ENCODE measurements around the gene MC1R.

MC1R gene

GRCh38 chr16:89953671-89954406 lies 35.2 kb downstream of the MC1R start:
- Mint-ChIP-seq H3K27me3 (ENCODE audit: low read depth, poor library complexity) (peaks cover 4% of the 10 kb centered on the region), H3K9me3 (no peaks in the 10 kb centered on the region), H3K4me1 (peaks cover 22% of the 10 kb centered on the region), H3K27ac (no peak overlapping the region), H3K4me3 (no peak overlapping the region), H3K36me3 (ENCODE audit: low read depth) (peaks cover 16% of the 10 kb centered on the region)
- no peak for DNase-seq
- no peak for TF ChIP-seq CTCF (IDR thresholded peaks at IDR 0.05)

- H3K4me1 Mint-ChIP-seq, result peaks cover 22% of the 10 kb centered on the region
- peaks cover 21% of the 10 kb centered on the region for H3K36me3 Mint-ChIP-seq (ENCODE audit: low read depth)
- peaks cover 3% of the 10 kb centered on the region for H3K27me3 Mint-ChIP-seq (ENCODE audit: low read depth, poor library complexity)
- no peak for TF ChIP-seq CTCF (IDR thresholded peaks at IDR 0.05)
- no peak for DNase-seq
- H3K4me3 Mint-ChIP-seq, result no peak overlapping the region
- no peak overlapping the region for H3K27ac Mint-ChIP-seq
- no peaks in the 10 kb centered on the region for H3K9me3 Mint-ChIP-seq
These were observed 35.8 kb downstream of the MC1R start for GRCh38 chr16:89954462-89954861.

GRCh38 chr16:89955001-89955685 lies 36.5 kb downstream of the MC1R start:
- Mint-ChIP-seq H3K27ac (no peak overlapping the region), H3K4me1 (peaks cover 15% of the 10 kb centered on the region), H3K9me3 (no peaks in the 10 kb centered on the region), H3K4me3 (no peak overlapping the region), H3K27me3 (ENCODE audit: low read depth, poor library complexity) (no peaks in the 10 kb centered on the region), H3K36me3 (ENCODE audit: low read depth) (peaks cover 26% of the 10 kb centered on the region)
- TF ChIP-seq CTCF (IDR thresholded peaks at IDR 0.05), result no peak
- no peak for DNase-seq

GRCh38 chr16:89956505-89957215 lies 38.0 kb downstream of the MC1R start:
- TF ChIP-seq CTCF (IDR thresholded peaks at IDR 0.05), result no peak
- no peak overlapping the region for H3K27ac Mint-ChIP-seq
- DNase-seq, result no peak
- H3K4me3 Mint-ChIP-seq, result no peak overlapping the region
- H3K36me3 Mint-ChIP-seq (ENCODE audit: low read depth), result peaks cover 31% of the 10 kb centered on the region
- peaks cover 11% of the 10 kb centered on the region for H3K4me1 Mint-ChIP-seq
- no peaks in the 10 kb centered on the region for H3K27me3 Mint-ChIP-seq (ENCODE audit: low read depth, poor library complexity)
- no peaks in the 10 kb centered on the region for H3K9me3 Mint-ChIP-seq

- TF ChIP-seq CTCF (IDR thresholded peaks at IDR 0.05), result no peak
- Mint-ChIP-seq H3K4me1 (peaks cover 7% of the 10 kb centered on the region), H3K27ac (no peak overlapping the region), H3K36me3 (ENCODE audit: low read depth) (peaks cover 31% of the 10 kb centered on the region), H3K9me3 (no peaks in the 10 kb centered on the region), H3K27me3 (ENCODE audit: low read depth, poor library complexity) (no peaks in the 10 kb centered on the region), H3K4me3 (no peak overlapping the region)
- DNase-seq, result no peak
These were observed 38.6 kb downstream of the MC1R start for GRCh38 chr16:89957216-89957785.

Measured in nephron progenitor cell (in vitro differentiated cells).